Upper lobe of right lung (tissue), 1 donor: ENCODE results near the gene HAND2. TPM values are rescaled to one million over a fixed set of nuclear protein-coding genes. Genes with fewer than 3 reads are reported as not detected.

Experiments
- ATAC-seq: fragments of 200-7000 bp; cut with Tn5 transposase; one replicate; pipeline ENCODE4 v1.9.1; 2020; ENCODE audit warnings: mild to moderate bottlenecking, moderate library complexity
- DNase-seq: peaks from one replicate; pipeline ENCODE4 v3.0.0-alpha.2; 2020
- H3K27ac ChIP-seq: fragments of 200-600 bp; one replicate; pipeline ENCODE4 v1.8.0; 2022
- H3K27me3 ChIP-seq: fragments of 200-600 bp; one replicate; pipeline ENCODE4 v1.8.0; 2022; ENCODE audit warnings: mild to moderate bottlenecking
- H3K36me3 ChIP-seq: fragments of 200-600 bp; one replicate; pipeline ENCODE4 v1.8.0; 2022
- H3K4me1 ChIP-seq: fragments of 200-600 bp; one replicate; pipeline ENCODE4 v1.8.0; 2022
- H3K4me3 ChIP-seq: fragments of 200-600 bp; one replicate; pipeline ENCODE4 v1.8.0; 2022; ENCODE audit warnings: mild to moderate bottlenecking
- H3K9me3 ChIP-seq: fragments of 200-600 bp; one replicate; pipeline ENCODE4 v1.8.0; 2022
- intact Hi-C: fragments of 100-400 bp; cut with DNase I; formaldehyde crosslinking; loops from one replicate; pipeline ENCODE4 v1.11.0; 2022
- total RNA-seq: library from RNA; stranded (reverse); fragmentation: NEBNext Ultra II Directional; extraction: Animal tissue kit (Norgen Biotek cat#: 25700); gene quantifications from one replicate; pipeline ENCODE4 v1.2.1, GENCODE V29; 2021
- TF ChIP-seq, protein P1 (sequence below): fragments of 200-600 bp; IDR thresholded peaks from one replicate; pipeline ENCODE4 v1.8.0; 2022; ENCODE audit warnings: antibody characterized with exemption
- donor health status: DM: no; HTN: yes; CAD: no; lungs with severe emphysema.

The HAND2 gene
- total RNA-seq, 1 donor from 2014 or later: not detected

- no peaks in the 10 kb centered on the region for H3K36me3 ChIP-seq
- intact Hi-C loops: no loop called here
- H3K27ac ChIP-seq: no peak overlapping the region
- no peaks in the 10 kb centered on the region for H3K9me3 ChIP-seq
- H3K4me3 ChIP-seq: no peak overlapping the region
- peaks cover 96% of the 10 kb centered on the region for H3K27me3 ChIP-seq
- TF ChIP-seq, protein P1, sequence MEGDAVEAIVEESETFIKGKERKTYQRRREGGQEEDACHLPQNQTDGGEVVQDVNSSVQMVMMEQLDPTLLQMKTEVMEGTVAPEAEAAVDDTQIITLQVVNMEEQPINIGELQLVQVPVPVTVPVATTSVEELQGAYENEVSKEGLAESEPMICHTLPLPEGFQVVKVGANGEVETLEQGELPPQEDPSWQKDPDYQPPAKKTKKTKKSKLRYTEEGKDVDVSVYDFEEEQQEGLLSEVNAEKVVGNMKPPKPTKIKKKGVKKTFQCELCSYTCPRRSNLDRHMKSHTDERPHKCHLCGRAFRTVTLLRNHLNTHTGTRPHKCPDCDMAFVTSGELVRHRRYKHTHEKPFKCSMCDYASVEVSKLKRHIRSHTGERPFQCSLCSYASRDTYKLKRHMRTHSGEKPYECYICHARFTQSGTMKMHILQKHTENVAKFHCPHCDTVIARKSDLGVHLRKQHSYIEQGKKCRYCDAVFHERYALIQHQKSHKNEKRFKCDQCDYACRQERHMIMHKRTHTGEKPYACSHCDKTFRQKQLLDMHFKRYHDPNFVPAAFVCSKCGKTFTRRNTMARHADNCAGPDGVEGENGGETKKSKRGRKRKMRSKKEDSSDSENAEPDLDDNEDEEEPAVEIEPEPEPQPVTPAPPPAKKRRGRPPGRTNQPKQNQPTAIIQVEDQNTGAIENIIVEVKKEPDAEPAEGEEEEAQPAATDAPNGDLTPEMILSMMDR: no peak
- ATAC-seq (no peak), DNase-seq (no peak)
- H3K4me1 ChIP-seq: peaks cover 20% of the 10 kb centered on the region
Measured at GRCh38 chr4:173526027-173526482, 4.0 kb downstream of the HAND2 start.

GRCh38 chr4:173525118-173526011, 4.7 kb downstream of the HAND2 start:
- ATAC-seq (no peak), DNase-seq (no peak)
- intact Hi-C loops: no loop called here
- Histone ChIP-seq H3K27ac (no peak overlapping the region), H3K4me3 (no peak overlapping the region), H3K9me3 (no peaks in the 10 kb centered on the region), H3K27me3 (peaks cover 96% of the 10 kb centered on the region), H3K36me3 (no peaks in the 10 kb centered on the region), H3K4me1 (peaks cover 20% of the 10 kb centered on the region)
- TF ChIP-seq, protein P1: no peak

DNA sequence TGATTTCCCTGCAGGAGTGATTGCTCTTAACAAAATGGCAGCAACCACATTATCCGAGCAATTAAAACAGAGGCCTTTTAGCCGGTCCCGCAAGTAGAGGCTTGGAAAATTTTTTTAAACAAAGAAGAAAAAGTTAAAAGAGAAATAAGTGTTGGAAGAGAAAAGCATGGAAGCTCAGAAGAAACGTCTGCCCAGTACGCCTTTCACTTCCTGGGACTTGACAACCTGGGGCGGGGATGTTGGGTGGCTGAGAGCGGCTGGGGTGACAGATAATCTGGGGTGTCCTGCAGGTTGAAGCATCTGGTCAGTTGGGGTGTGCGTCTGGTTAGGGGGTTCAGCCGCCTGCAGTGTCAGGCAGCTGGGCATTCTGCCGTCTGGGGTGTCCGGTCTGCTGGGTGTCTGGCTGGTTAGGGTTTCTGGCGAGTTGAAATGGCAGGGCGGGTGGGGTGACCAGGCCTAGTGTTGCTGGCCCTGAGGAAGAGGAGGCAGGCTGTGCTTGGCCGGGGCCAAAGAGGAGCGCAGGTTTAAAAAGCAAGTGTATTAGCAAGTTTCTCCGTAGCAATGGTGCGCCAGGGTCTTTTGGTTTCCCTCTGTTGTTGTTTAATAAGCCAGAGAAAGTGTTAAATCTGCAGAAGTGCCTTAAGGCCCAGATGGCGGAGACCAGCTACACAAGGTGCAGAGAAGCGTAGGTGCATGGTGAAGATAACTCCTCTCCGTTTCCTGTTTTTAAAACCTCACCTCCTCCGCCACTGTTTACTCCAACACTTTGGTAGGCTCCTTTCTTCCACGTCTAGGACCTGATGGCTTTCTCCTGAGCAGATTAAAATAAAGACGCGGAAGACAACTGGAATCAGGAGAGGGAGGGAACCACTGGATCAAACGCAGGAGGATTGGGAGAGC, 5.6 kb downstream of the HAND2 start:
- no peak overlapping the region for H3K4me3 ChIP-seq

DNA sequence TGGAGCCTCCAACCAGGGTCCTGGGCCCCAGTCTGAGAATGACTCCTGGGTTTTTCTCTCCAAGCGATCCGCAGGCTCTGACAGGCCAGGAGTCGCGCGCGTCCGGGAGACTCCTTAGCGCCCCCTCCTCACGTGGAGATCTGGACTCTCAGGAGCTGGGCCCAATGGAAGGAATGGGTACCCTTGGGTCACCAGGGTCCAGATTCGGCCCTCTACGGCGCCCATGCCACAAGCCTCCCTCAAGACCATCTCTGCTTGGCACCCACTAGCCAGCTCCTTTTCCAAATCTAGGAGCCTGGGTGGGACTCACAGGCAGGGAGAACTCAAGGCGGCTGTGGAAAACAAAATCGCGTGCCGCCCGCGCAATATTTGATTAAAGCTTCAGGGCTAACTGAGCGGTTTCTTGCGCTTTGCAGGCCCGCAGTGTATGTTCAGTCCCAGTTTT, 7.1 kb downstream of the HAND2 start:
- Histone ChIP-seq H3K27me3 (peaks cover 98% of the 10 kb centered on the region), H3K36me3 (no peaks in the 10 kb centered on the region), H3K9me3 (no peaks in the 10 kb centered on the region), H3K27ac (no peak overlapping the region), H3K4me3 (no peak overlapping the region), H3K4me1 (peaks cover 13% of the 10 kb centered on the region)
- intact Hi-C loops: no loop called here
- ATAC-seq (no peak), DNase-seq (no peak)
- TF ChIP-seq, protein P1: no peak

More for the DNA sequence above, 5.6 kb downstream of the HAND2 start:
- TF ChIP-seq, protein P1: no peak
- no peaks in the 10 kb centered on the region for H3K9me3 ChIP-seq
- no peaks in the 10 kb centered on the region for H3K36me3 ChIP-seq
- intact Hi-C loops: no loop called here
- peaks cover 96% of the 10 kb centered on the region for H3K27me3 ChIP-seq
- H3K27ac ChIP-seq: no peak overlapping the region
- DNase-seq: no peak
- peaks cover 14% of the 10 kb centered on the region for H3K4me1 ChIP-seq
- no peak for ATAC-seq

DNA sequence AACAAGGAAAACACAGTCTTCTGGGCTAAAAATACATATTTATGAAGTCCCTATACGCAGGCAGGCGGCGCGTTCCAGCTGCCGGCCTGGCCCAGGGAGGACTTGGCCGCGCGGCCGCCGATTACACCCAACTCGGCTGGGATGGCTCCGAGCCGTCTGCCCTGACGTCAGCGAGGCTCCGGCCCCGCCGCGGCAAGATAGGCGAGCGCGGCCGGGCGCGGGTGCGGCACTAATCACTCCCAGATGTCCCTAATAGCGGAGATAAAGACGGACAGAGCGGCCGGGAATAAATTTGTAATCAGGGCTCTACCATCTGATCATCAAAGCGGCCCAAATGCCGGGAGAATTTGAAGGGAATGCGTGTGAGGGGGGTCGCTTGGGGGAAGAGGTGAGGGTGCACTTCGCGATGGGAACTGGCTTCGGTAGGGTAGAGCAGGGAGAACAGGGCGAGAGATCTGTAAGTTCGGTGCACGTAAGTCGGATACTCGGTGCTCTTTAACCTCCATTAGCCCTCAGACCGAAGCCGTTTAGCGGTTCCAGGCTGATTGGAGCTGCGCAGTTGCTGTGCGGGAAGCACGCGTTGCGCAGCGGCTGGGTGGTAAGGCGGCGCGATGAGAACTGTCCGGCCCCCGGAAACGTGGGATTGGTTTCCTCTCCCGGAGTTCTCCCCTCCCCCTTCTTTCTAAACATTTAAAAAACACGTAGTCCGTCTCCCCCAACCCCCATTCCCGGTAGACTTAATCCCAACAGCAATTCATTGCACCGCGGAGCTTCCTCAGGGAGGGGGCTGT, 7.7 kb downstream of the HAND2 start:
- Histone ChIP-seq H3K27ac (no peak overlapping the region), H3K9me3 (no peaks in the 10 kb centered on the region), H3K36me3 (no peaks in the 10 kb centered on the region), H3K27me3 (peaks cover 98% of the 10 kb centered on the region), H3K4me3 (peak overlapping the region; percentile 13), H3K4me1 (peaks cover 13% of the 10 kb centered on the region)
- TF ChIP-seq, protein P1: no peak
- peak; percentile 58 for ATAC-seq
- intact Hi-C loops: no loop called here
- DNase-seq: no peak
